Caco-2 (cell line): ENCODE data around the gene LMO1. TPM values are rescaled to one million over a fixed set of nuclear protein-coding genes. Genes with fewer than 3 reads are reported as not detected.
A peak's percentile ranks its signal among the peaks of the same experiment; 100 is the strongest.

Experiments
- BruUV-seq: library from RNA; stranded (reverse); fragments of 400-500 nt; replicated peaks from 2 replicates; lab custom pipeline; 2021; lab: Mats Ljungman, UMichigan
- CTCF ChIA-PET: fragments of 300-600 bp; sonication (Branson Sonifier 250); formaldehyde crosslinking; loops from one replicate; lab custom pipeline; 2022; ENCODE audit warnings: antibody characterized with exemption; lab: Charles Lee
- POLR2A ChIA-PET: fragments of 300-600 bp; sonication (Branson Sonifier 250); formaldehyde crosslinking; loops from one replicate; lab custom pipeline; 2022; ENCODE audit warnings: antibody characterized with exemption; lab: Charles Lee
- DNase-seq, 2 experiments: peaks; one replicate each; pipeline versions ENCODE4 v3.0.0 to v3.0.0-alpha.2; 2020 to 2022
- H3K27me3 ChIP-seq: replicated peaks from 2 replicates; pipeline ENCODE4 v1.6.0; 2011; ENCODE audit warnings: low read length; ENCODE audit not compliant: control insufficient read depth, insufficient read depth
- H3K36me3 ChIP-seq: 2 replicates; pipeline ENCODE4 v1.5.1; 2011; ENCODE audit warnings: low read length; ENCODE audit not compliant: control insufficient read depth, insufficient read depth
- H3K4me1 ChIP-seq: fragments of 250-450 bp; sonication (Bioruptor Pico); 2 replicates; pipeline ENCODE4 v1.5.1; 2020; ENCODE audit warnings: mild to moderate bottlenecking
- H3K4me3 ChIP-seq: 2 replicates; pipeline ENCODE4 v1.5.1; 2011; ENCODE audit warnings: low read depth, mild to moderate bottlenecking, control low read depth, low read length
- H3K9me3 ChIP-seq: fragments of 250-450 bp; sonication (Bioruptor Pico); 2 replicates; pipeline ENCODE4 v1.5.1; 2020; ENCODE audit warnings: mild to moderate bottlenecking, moderate library complexity
- H3K27ac Mint-ChIP-seq: one replicate; pipeline ENCODE4 v1.8.0; 2022; ENCODE audit warnings: mixed read lengths; ENCODE audit not compliant: unreplicated experiment
- H3K27me3 Mint-ChIP-seq: one replicate; pipeline ENCODE4 v1.8.0; 2022; ENCODE audit warnings: mixed read lengths; ENCODE audit not compliant: insufficient read depth, unreplicated experiment
- H3K36me3 Mint-ChIP-seq: one replicate; pipeline ENCODE4 v1.8.0; 2022; ENCODE audit warnings: mild to moderate bottlenecking, mixed read lengths; ENCODE audit not compliant: insufficient read depth, unreplicated experiment
- H3K4me1 Mint-ChIP-seq: one replicate; pipeline ENCODE4 v1.8.0; 2022; ENCODE audit warnings: low read depth, mixed read lengths; ENCODE audit not compliant: unreplicated experiment
- H3K4me3 Mint-ChIP-seq: one replicate; pipeline ENCODE4 v1.8.0; 2022; ENCODE audit warnings: mild to moderate bottlenecking, moderate library complexity, mixed read lengths; ENCODE audit not compliant: unreplicated experiment
- H3K9me3 Mint-ChIP-seq: one replicate; pipeline ENCODE4 v1.8.0; 2022; ENCODE audit warnings: mixed read lengths; ENCODE audit not compliant: unreplicated experiment
- intact Hi-C: fragments of 100-400 bp; cut with micrococcal nuclease; formaldehyde crosslinking; loops from one replicate; pipeline ENCODE4 v1.10.0; 2022; ENCODE audit not compliant: unreplicated experiment
- total RNA-seq: library from RNA; stranded (reverse); gene quantifications from 2 replicates; pipeline ENCODE4 v1.2.3, GENCODE V29; 2022
- TF ChIP-seq, protein P1 (sequence below), 2 experiments: fragments of 200-600 bp in 1 of 2; IDR thresholded peaks; 1 replicate in 1 of 2; 2 replicates in 1 of 2; pipeline versions ENCODE4 v1.5.1 to v1.8.0; 2011 to 2022; ENCODE audit warnings: antibody characterized with exemption in 1 of 2, control low read depth in 1 of 2, inconsistent platforms in 1 of 2, low read depth in 1 of 2, low read length in 1 of 2, mild to moderate bottlenecking in 1 of 2, moderate library complexity in 1 of 2; ENCODE audit not compliant: insufficient read depth in 1 of 2, severe bottlenecking in 1 of 2, unreplicated experiment in 1 of 2

The LMO1 gene
- total RNA-seq, 1 experiment from 2014 or later = not detected

DNA sequence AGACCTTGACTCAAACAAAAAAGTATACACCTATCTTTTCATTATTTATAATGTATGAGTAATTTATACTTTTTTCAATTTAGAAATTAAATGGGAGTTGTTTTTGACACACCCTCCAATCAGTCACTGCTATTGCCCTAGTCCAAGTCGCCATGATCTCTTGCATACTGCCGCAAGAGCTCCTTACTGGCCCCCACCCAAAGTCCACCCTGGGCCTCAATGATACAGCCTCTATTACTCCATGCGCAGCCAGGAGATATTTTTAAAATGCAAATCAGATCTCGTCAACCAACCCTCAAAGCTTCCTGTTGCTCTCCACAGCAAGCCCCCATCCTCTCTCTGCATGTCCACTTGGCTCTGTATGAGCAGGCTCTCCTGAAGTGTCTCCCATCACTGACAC is 12.8 kb upstream of the LMO1 start:
- CTCF ChIA-PET = no interaction called here
- Mint-ChIP-seq H3K4me3 (no peak overlapping the region), H3K27me3 (peaks cover 18% of the 10 kb centered on the region), H3K27ac (no peak overlapping the region), H3K4me1 (no peaks in the 10 kb centered on the region), H3K36me3 (no peaks in the 10 kb centered on the region), H3K9me3 (peaks cover 9% of the 10 kb centered on the region)
- intact Hi-C loops = no loop called here
- no peaks in the 10 kb centered on the region for H3K36me3 ChIP-seq
- H3K4me3 ChIP-seq = no peak overlapping the region
- BruUV-seq = no TSS peak
- POLR2A ChIA-PET = no interaction called here
- H3K4me1 ChIP-seq = no peaks in the 10 kb centered on the region
- peak in 1 of 2 experiments; percentile 7 for DNase-seq
- no peaks in the 10 kb centered on the region for H3K9me3 ChIP-seq
- TF ChIP-seq, protein P1, sequence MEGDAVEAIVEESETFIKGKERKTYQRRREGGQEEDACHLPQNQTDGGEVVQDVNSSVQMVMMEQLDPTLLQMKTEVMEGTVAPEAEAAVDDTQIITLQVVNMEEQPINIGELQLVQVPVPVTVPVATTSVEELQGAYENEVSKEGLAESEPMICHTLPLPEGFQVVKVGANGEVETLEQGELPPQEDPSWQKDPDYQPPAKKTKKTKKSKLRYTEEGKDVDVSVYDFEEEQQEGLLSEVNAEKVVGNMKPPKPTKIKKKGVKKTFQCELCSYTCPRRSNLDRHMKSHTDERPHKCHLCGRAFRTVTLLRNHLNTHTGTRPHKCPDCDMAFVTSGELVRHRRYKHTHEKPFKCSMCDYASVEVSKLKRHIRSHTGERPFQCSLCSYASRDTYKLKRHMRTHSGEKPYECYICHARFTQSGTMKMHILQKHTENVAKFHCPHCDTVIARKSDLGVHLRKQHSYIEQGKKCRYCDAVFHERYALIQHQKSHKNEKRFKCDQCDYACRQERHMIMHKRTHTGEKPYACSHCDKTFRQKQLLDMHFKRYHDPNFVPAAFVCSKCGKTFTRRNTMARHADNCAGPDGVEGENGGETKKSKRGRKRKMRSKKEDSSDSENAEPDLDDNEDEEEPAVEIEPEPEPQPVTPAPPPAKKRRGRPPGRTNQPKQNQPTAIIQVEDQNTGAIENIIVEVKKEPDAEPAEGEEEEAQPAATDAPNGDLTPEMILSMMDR (IDR thresholded peaks at IDR 0.05; ENCODE audit: insufficient read depth in 1 of 2, low read depth in 1 of 2, low read length in 1 of 2, severe bottlenecking in 1 of 2, unreplicated experiment in 1 of 2) = no peak
- H3K27me3 ChIP-seq = no peaks in the 10 kb centered on the region

DNA sequence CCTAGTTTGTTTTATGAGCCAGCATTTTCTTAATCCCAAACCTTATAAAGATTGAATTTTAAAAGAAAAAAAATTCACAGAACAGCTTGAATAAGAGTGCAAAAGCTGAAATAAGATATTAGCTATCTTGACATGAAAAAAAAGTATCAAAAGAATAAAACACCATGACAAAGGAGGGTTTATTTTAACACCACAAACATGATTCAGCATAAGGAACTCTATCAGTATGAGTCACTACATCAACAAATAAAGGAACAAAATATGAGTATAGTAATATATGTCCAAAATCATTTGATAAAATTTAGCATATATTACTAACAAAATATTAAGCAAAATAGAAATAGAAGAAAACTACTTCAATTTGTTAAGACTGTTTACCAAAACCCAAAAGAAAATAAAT is 9.6 kb upstream of the LMO1 start:
- H3K4me1 Mint-ChIP-seq = no peaks in the 10 kb centered on the region
- Histone ChIP-seq H3K36me3 (no peaks in the 10 kb centered on the region), H3K27me3 (no peaks in the 10 kb centered on the region; the same call in 1 of the 2 replicates), H3K4me1 (no peaks in the 10 kb centered on the region), H3K4me3 (no peak overlapping the region), H3K9me3 (no peaks in the 10 kb centered on the region)
- no peak overlapping the region for H3K27ac Mint-ChIP-seq
- intact Hi-C loops = no loop called here
- H3K9me3 Mint-ChIP-seq = peaks cover 9% of the 10 kb centered on the region
- TF ChIP-seq, protein P1 (IDR thresholded peaks at IDR 0.05; ENCODE audit: insufficient read depth in 1 of 2, low read depth in 1 of 2, low read length in 1 of 2, severe bottlenecking in 1 of 2, unreplicated experiment in 1 of 2) = no peak
- no peak overlapping the region for H3K4me3 Mint-ChIP-seq
- DNase-seq = no peak
- no TSS peak for BruUV-seq
- CTCF ChIA-PET = no interaction called here
- H3K36me3 Mint-ChIP-seq = no peaks in the 10 kb centered on the region
- H3K27me3 Mint-ChIP-seq = peaks cover 23% of the 10 kb centered on the region
- POLR2A ChIA-PET = no interaction called here

DNA sequence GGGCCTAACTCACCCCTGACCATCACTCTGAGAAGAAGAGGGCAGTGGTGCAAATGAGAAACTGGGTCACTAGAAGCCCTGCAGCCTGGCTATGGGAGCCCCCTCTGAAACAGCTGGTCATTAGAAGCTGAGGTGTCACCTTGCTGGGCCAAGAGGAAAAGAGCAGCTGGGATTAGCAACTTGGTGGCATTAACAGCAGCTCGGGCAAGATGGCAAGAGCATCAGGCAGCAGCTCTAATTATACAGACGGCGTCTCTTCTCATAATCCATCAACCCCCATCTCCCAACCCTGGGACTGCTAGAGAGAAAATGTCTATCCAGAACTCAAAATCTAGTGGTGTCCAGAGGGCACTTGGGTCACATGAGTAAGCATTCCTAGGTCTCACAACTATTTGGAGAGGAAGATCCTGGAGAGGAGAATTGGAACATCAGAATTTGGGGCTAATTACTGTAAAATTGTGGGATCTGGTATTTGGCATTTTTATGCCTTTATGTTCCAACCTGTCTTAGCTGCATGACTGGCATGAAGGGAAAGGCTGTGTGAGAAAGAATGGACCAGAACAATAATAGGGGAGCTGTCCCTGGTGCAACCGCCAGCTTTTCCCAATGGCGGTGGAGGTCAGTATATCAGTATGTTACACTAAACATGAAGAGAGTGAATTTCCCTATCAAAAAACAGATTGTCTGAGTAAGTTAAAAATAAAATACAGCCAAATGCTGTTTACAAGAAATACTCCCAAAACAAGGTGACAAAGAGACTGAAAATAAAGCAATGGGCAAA is 7.6 kb upstream of the LMO1 start:
- no peaks in the 10 kb centered on the region for H3K4me1 ChIP-seq
- Mint-ChIP-seq H3K4me3 (no peak overlapping the region), H3K36me3 (no peaks in the 10 kb centered on the region), H3K9me3 (peaks cover 9% of the 10 kb centered on the region), H3K27me3 (peaks cover 21% of the 10 kb centered on the region), H3K4me1 (no peaks in the 10 kb centered on the region), H3K27ac (no peak overlapping the region)
- ChIA-PET POLR2A (no interaction called here), CTCF (no interaction called here)
- intact Hi-C loops = no loop called here
- BruUV-seq = no TSS peak
- TF ChIP-seq, protein P1 (IDR thresholded peaks at IDR 0.05; ENCODE audit: insufficient read depth in 1 of 2, low read depth in 1 of 2, low read length in 1 of 2, severe bottlenecking in 1 of 2, unreplicated experiment in 1 of 2) = no peak
- no peak overlapping the region for H3K4me3 ChIP-seq
- no peaks in the 10 kb centered on the region for H3K36me3 ChIP-seq
- H3K9me3 ChIP-seq = no peaks in the 10 kb centered on the region
- DNase-seq = peak in 1 of 2 experiments; percentile 9
- H3K27me3 ChIP-seq = no peaks in the 10 kb centered on the region; the same call in 1 of the 2 replicates
